Mesenchymal stem cell (in vitro differentiated cells and primary cell): ENCODE results near the gene NLRP1.

Experiments
- DNase-seq: peaks from one replicate; pipeline ENCODE4 v3.0.0-alpha.2; 2013
- H2AFZ ChIP-seq: one replicate; pipeline ENCODE4 v1.6.1; 2013; ENCODE audit warnings: low read depth, mild to moderate bottlenecking, control low read depth, inconsistent platforms, low read length, moderate library complexity
- H2AK5ac ChIP-seq: 2 replicates; pipeline ENCODE4 v1.6.1; 2013; ENCODE audit warnings: low read length, moderate library complexity, mild to moderate bottlenecking, inconsistent platforms; ENCODE audit not compliant: severe bottlenecking
- H2BK120ac ChIP-seq: one replicate; pipeline ENCODE4 v1.6.1; 2013; ENCODE audit warnings: low read depth, mild to moderate bottlenecking, inconsistent platforms, low read length, moderate library complexity
- H2BK12ac ChIP-seq, 2 experiments: one replicate each; pipeline ENCODE4 v1.6.1; 2013; ENCODE audit warnings: inconsistent platforms in 2 of 2, low read length in 2 of 2, mild to moderate bottlenecking in 2 of 2, moderate library complexity in 2 of 2, control low read depth in 1 of 2
- H2BK15ac ChIP-seq: one replicate; pipeline ENCODE4 v1.6.1; 2013; ENCODE audit warnings: mild to moderate bottlenecking, low read depth, inconsistent platforms; ENCODE audit not compliant: poor library complexity, severe bottlenecking
- H2BK5ac ChIP-seq: 2 replicates; pipeline ENCODE4 v1.6.1; 2013; ENCODE audit warnings: low read depth, mild to moderate bottlenecking, low read length, control low read depth, inconsistent platforms; ENCODE audit not compliant: poor library complexity, severe bottlenecking
- H3K14ac ChIP-seq, 2 experiments: one replicate each; pipeline ENCODE4 v1.6.1; 2013; ENCODE audit warnings: inconsistent platforms in 2 of 2, low read length in 2 of 2, control low read depth in 1 of 2, mild to moderate bottlenecking in 1 of 2, moderate library complexity in 1 of 2
- H3K18ac ChIP-seq, 2 experiments: one replicate each; pipeline ENCODE4 v1.6.1; 2013; ENCODE audit warnings: inconsistent platforms in 2 of 2, low read length in 2 of 2, control low read depth in 1 of 2, low read depth in 1 of 2, mild to moderate bottlenecking in 1 of 2
- H3K23ac ChIP-seq, 2 experiments: one replicate each; pipeline ENCODE4 v1.6.1; 2013; ENCODE audit warnings: inconsistent platforms in 2 of 2, low read length in 2 of 2, mild to moderate bottlenecking in 2 of 2, moderate library complexity in 2 of 2, control low read depth in 1 of 2
- H3K27ac ChIP-seq: 2 replicates; pipeline ENCODE4 v1.5.1; 2013; ENCODE audit warnings: mild to moderate bottlenecking, moderate library complexity, low read length, control low read depth, inconsistent platforms; ENCODE audit not compliant: poor library complexity, severe bottlenecking
- H3K27me3 ChIP-seq, 2 experiments: 2 replicates each; pipeline versions ENCODE4 v1.6.1 to v1.7.0; 2013; ENCODE audit warnings: low read length in 2 of 2, mild to moderate bottlenecking in 2 of 2, moderate library complexity in 2 of 2, control low read depth in 1 of 2, inconsistent platforms in 1 of 2; ENCODE audit not compliant: control insufficient read depth in 1 of 2, insufficient read depth in 1 of 2
- H3K36me3 ChIP-seq, 2 experiments: 2 replicates each; pipeline versions ENCODE4 v1.6.1 to v1.7.0; 2013; ENCODE audit warnings: low read length in 2 of 2, control low read depth in 1 of 2, inconsistent platforms in 1 of 2, low read depth in 1 of 2, mild to moderate bottlenecking in 1 of 2; ENCODE audit not compliant: insufficient read depth in 2 of 2, control insufficient read depth in 1 of 2
- H3K4ac ChIP-seq, 2 experiments: one replicate each; pipeline ENCODE4 v1.6.1; 2013; ENCODE audit warnings: inconsistent platforms in 2 of 2, low read length in 2 of 2, mild to moderate bottlenecking in 2 of 2, moderate library complexity in 2 of 2, control low read depth in 1 of 2, low read depth in 1 of 2
- H3K4me1 ChIP-seq: 2 replicates; pipeline ENCODE4 v1.6.1; 2013; ENCODE audit warnings: low read depth, low read length, control low read depth; ENCODE audit not compliant: control insufficient read depth, insufficient read depth
- H3K4me2 ChIP-seq: 2 replicates; pipeline ENCODE4 v1.6.1; 2013; ENCODE audit warnings: low read length, mild to moderate bottlenecking, inconsistent platforms; ENCODE audit not compliant: poor library complexity, severe bottlenecking
- H3K4me3 ChIP-seq, 2 experiments: 2 replicates each; pipeline versions ENCODE4 v1.5.1 to v1.7.0; 2013; ENCODE audit warnings: low read length in 2 of 2, mild to moderate bottlenecking in 2 of 2, control low read depth in 1 of 2, low read depth in 1 of 2; ENCODE audit not compliant: insufficient read depth in 1 of 2
- H3K79me1 ChIP-seq: replicated peaks from 2 replicates; pipeline ENCODE4 v1.6.1; 2013; ENCODE audit warnings: mild to moderate bottlenecking, control low read depth, low read length, inconsistent platforms; ENCODE audit not compliant: poor library complexity, severe bottlenecking
- H3K9ac ChIP-seq: 2 replicates; pipeline ENCODE4 v1.7.0; 2013; ENCODE audit warnings: mild to moderate bottlenecking, low read length, moderate library complexity
- H3K9me3 ChIP-seq: 2 replicates; pipeline ENCODE4 v1.7.0; 2013; ENCODE audit warnings: mild to moderate bottlenecking, low read length; ENCODE audit not compliant: control insufficient read depth
- H4K8ac ChIP-seq: one replicate; pipeline ENCODE4 v1.6.1; 2013; ENCODE audit warnings: inconsistent platforms, mild to moderate bottlenecking, low read length, moderate library complexity
- H4K91ac ChIP-seq: one replicate; pipeline ENCODE4 v1.6.1; 2013; ENCODE audit warnings: mild to moderate bottlenecking, low read length, inconsistent platforms
- WGBS: methylation state at CpG from one replicate; pipeline ENCODE4 v1.1.7; 2013; ENCODE audit warnings: mixed read lengths; 5-methylcytosine and 5-hydroxymethylcytosine counted together

Gene NLRP1

GRCh38 chr17:5481451-5481850 is 102.9 kb downstream of the NLRP1 start:
- Histone ChIP-seq H2AK5ac (no peak overlapping the region), H3K23ac (no peak overlapping the region), H3K27ac (no peak overlapping the region), H3K18ac (no peak overlapping the region), H4K91ac (no peak overlapping the region), H3K4me3 (no peak overlapping the region), H3K27me3 (no peaks in the 10 kb centered on the region), H2BK5ac (no peak overlapping the region), H2BK120ac (no peak overlapping the region), H4K8ac (no peak overlapping the region), H3K9ac (no peak overlapping the region), H3K4me1 (no peaks in the 10 kb centered on the region), H2BK15ac (no peak overlapping the region), H3K36me3 (peaks cover 23 to 86% of the 10 kb centered on the region in 2 experiments), H2AFZ (no peak overlapping the region), H2BK12ac (no peak overlapping the region), H3K14ac (no peak overlapping the region), H3K9me3 (peaks cover 6% of the 10 kb centered on the region), H3K4me2 (no peak overlapping the region), H3K4ac (no peak overlapping the region), H3K79me1 (peaks cover 35% of the 10 kb centered on the region)
- 100% methylated on average over 4 of the region's 4 CpGs for WGBS
- no peak for DNase-seq

- Histone ChIP-seq H3K79me1 (peaks cover 35% of the 10 kb centered on the region), H3K36me3 (peaks cover 24 to 89% of the 10 kb centered on the region in 2 experiments), H3K14ac (no peak overlapping the region), H3K4me3 (no peak overlapping the region), H3K27me3 (no peaks in the 10 kb centered on the region), H2AK5ac (no peak overlapping the region), H3K27ac (no peak overlapping the region), H2BK5ac (no peak overlapping the region), H4K8ac (no peak overlapping the region), H2BK12ac (no peak overlapping the region), H2BK120ac (no peak overlapping the region), H3K4me2 (no peak overlapping the region), H3K9ac (no peak overlapping the region), H3K23ac (no peak overlapping the region), H3K18ac (no peak overlapping the region), H3K4ac (no peak overlapping the region), H4K91ac (no peak overlapping the region), H2BK15ac (no peak overlapping the region), H3K4me1 (no peaks in the 10 kb centered on the region), H3K9me3 (peaks cover 6% of the 10 kb centered on the region), H2AFZ (no peak overlapping the region)
- WGBS = over 99% methylated on average over 6 of the region's 6 CpGs
- DNase-seq = no peak
Measured at GRCh38 chr17:5480962-5481361, 103.3 kb downstream of the NLRP1 start.

DNA sequence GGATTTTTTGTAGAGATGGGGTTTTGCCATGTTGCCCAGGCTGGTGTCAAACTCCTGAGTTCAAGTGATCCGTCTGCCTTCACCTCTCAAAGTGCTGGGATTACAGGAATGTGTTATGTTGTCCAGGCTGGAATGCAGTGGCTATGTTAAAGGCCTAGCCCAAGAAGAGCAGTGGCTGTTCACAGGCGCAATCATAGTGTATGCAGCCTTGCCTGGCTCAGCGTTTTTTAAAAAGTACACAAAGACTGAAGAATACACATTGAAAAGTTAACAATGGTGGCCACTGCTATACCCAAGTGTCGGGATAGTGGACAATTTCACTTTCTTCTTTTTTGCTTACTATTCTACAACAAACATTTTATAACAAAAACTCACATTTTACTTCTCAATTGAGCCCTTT is 105.3 kb downstream of the NLRP1 start:
- H3K27ac ChIP-seq = no peak overlapping the region
- H3K27me3 ChIP-seq = no peaks in the 10 kb centered on the region
- WGBS = 96% methylated on average over 4 of the region's 4 CpGs

DNA sequence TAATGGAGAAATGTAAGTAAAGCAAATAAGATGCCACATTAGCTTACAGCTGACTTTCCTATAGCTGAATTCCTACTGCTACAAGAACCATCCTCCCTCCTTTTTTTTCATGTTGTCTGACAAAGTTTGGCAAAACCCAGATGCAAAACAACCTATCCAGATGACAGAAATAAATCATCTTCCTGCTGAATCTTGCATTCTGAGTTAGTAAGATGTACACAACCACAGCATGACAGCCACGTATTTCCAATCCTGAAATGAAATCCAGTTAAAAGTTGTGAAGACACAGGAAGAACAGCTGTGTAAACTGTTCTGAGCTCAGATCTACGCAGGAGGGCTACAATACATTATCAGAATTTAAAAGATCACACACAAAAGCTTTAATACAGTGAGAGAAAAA is 110.4 kb downstream of the NLRP1 start:
- Histone ChIP-seq H2BK15ac (no peak overlapping the region), H3K9me3 (peaks cover 6% of the 10 kb centered on the region), H2BK12ac (no peak overlapping the region), H2BK5ac (no peak overlapping the region), H2AFZ (no peak overlapping the region), H3K4ac (no peak overlapping the region), H3K4me3 (no peak overlapping the region), H3K18ac (no peak overlapping the region), H3K27ac (no peak overlapping the region), H4K8ac (no peak overlapping the region), H3K27me3 (no peaks in the 10 kb centered on the region), H2AK5ac (no peak overlapping the region), H3K36me3 (peaks cover 19 to 74% of the 10 kb centered on the region in 2 experiments), H3K9ac (no peak overlapping the region), H3K4me1 (peaks cover 1% of the 10 kb centered on the region), H3K23ac (no peak overlapping the region), H3K4me2 (no peak overlapping the region), H3K79me1 (peaks cover 17% of the 10 kb centered on the region), H4K91ac (no peak overlapping the region), H2BK120ac (no peak overlapping the region), H3K14ac (no peak overlapping the region)
- DNase-seq = no peak
- 89% methylated on average over 1 of the region's 2 CpGs for WGBS

More for the DNA sequence above, 105.3 kb downstream of the NLRP1 start:
- H2BK5ac ChIP-seq = no peak overlapping the region
- no peak overlapping the region for H2BK12ac ChIP-seq
- H2AK5ac ChIP-seq = no peak overlapping the region
- peaks cover 35% of the 10 kb centered on the region for H3K79me1 ChIP-seq
- no peak for DNase-seq
- H4K8ac ChIP-seq = no peak overlapping the region
- H4K91ac ChIP-seq = no peak overlapping the region
- H3K23ac ChIP-seq = no peak overlapping the region
- no peak overlapping the region for H3K4me3 ChIP-seq
- no peak overlapping the region for H3K4me2 ChIP-seq
- peaks cover 6% of the 10 kb centered on the region for H3K9me3 ChIP-seq
- no peak overlapping the region for H3K14ac ChIP-seq
- H3K4me1 ChIP-seq = no peaks in the 10 kb centered on the region
- H3K18ac ChIP-seq = no peak overlapping the region
- H2BK120ac ChIP-seq = no peak overlapping the region
- H2BK15ac ChIP-seq = no peak overlapping the region
- no peak overlapping the region for H3K4ac ChIP-seq
- H2AFZ ChIP-seq = no peak overlapping the region
- no peak overlapping the region for H3K9ac ChIP-seq
- H3K36me3 ChIP-seq = peaks cover 30 to 96% of the 10 kb centered on the region in 2 experiments
